HepG2 (cell line): ENCODE data around the gene JAG1. TPM values are rescaled to one million over a fixed set of nuclear protein-coding genes. Genes with fewer than 3 reads are reported as not detected.

Source experiments
- ATAC-seq: fragments of 200-7000 bp; cut with Tn5 transposase; 3 replicates; pipeline ENCODE4 v1.9.1; 2020; ENCODE audit warnings: mild to moderate bottlenecking, moderate library complexity
- BruUV-seq: library from RNA; stranded (reverse); fragments of 400-500 nt; replicated peaks from 2 replicates; lab custom pipeline; 2021; lab: Mats Ljungman, UMichigan
- CTCF ChIA-PET: fragments of 300-600 bp; formaldehyde crosslinking; extraction: SDS; loops from one replicate; lab custom pipeline; 2021; ENCODE audit warnings: low total read pairs, inconsistent platforms, low intra/inter-chr PET ratio; lab: Yijun Ruan, JAX
- POLR2A ChIA-PET: fragments of 350-600 bp; sonication (Branson Sonifier 250); formaldehyde crosslinking; loops from one replicate; lab custom pipeline; 2020; ENCODE audit warnings: antibody characterized with exemption, inconsistent platforms; lab: Yijun Ruan, JAX
- DNase-seq: peaks from one replicate; pipeline ENCODE4 v3.0.0-alpha.2; 2015; ENCODE audit warnings: low spot score
- FAIRE-seq: peaks from 3 replicates; lab custom pipeline; 2011; peaks lifted over from hg19 to GRCh38; lab: Jason Lieb, UNC
- H2AFZ ChIP-seq: one replicate; pipeline ENCODE4 v1.6.1; 2011; ENCODE audit warnings: low read length, inconsistent platforms
- H3K27ac ChIP-seq: fragments of 300-600 bp; 3 replicates; pipeline ENCODE4 v1.8.0; 2011; ENCODE audit warnings: mixed run types, mild to moderate bottlenecking, mixed read lengths, low read length, inconsistent platforms; ENCODE audit not compliant: insufficient read depth; ENCODE audit errors: extremely low read length
- H3K27me3 ChIP-seq, 2 experiments: fragments of 200-600 bp in 1 of 2; 2 replicates in 1 of 2; 3 replicates in 1 of 2; pipeline versions ENCODE4 v1.6.0 to v1.8.0; 2011; ENCODE audit warnings: low read length in 2 of 2, mild to moderate bottlenecking in 2 of 2, moderate library complexity in 2 of 2, inconsistent platforms in 1 of 2; ENCODE audit not compliant: insufficient read depth in 2 of 2, control insufficient read depth in 1 of 2
- H3K36me3 ChIP-seq, 2 experiments: fragments of 200-600 bp in 1 of 2; replicated peaks in 1 of 2; 2 replicates in 1 of 2; 3 replicates in 1 of 2; pipeline versions ENCODE4 v1.5.1 to v1.8.0; 2011; ENCODE audit warnings: low read length in 2 of 2, inconsistent platforms in 1 of 2; ENCODE audit not compliant: insufficient read depth in 2 of 2, control insufficient read depth in 1 of 2
- H3K4me1 ChIP-seq: 2 replicates; pipeline ENCODE4 v1.5.1; 2012; ENCODE audit warnings: low read length, inconsistent platforms; ENCODE audit not compliant: insufficient read depth
- H3K4me2 ChIP-seq: 2 replicates; pipeline ENCODE4 v1.6.0; 2011; ENCODE audit warnings: low read depth, low read length, inconsistent platforms
- H3K4me3 ChIP-seq, 3 experiments: fragments of 200-600 bp in 1 of 3; sonication (generic), shearing (Covaris generic) in 1 of 3; replicated peaks in 1 of 3; 2 replicates each; pipeline ENCODE4 v1.5.1; 2011 to 2016; ENCODE audit warnings: low read length in 3 of 3, inconsistent platforms in 2 of 3, low read depth in 2 of 3, mild to moderate bottlenecking in 2 of 3, control low read depth in 1 of 3, mixed read lengths in 1 of 3; ENCODE audit not compliant: insufficient read depth in 1 of 3
- H3K79me2 ChIP-seq: one replicate; pipeline ENCODE4 v1.6.1; 2011; ENCODE audit warnings: low read length, inconsistent platforms; ENCODE audit not compliant: insufficient read depth
- H3K9ac ChIP-seq: 2 replicates; pipeline ENCODE4 v1.6.0; 2011; ENCODE audit warnings: mild to moderate bottlenecking, low read depth, low read length, inconsistent platforms; ENCODE audit not compliant: insufficient read depth
- H3K9me3 ChIP-seq: 2 replicates; pipeline ENCODE4 v1.5.1; 2012; ENCODE audit warnings: mild to moderate bottlenecking, low read length
- H4K20me1 ChIP-seq: 2 replicates; pipeline ENCODE4 v1.6.0; 2011; ENCODE audit warnings: inconsistent platforms, mild to moderate bottlenecking, low read length, moderate library complexity; ENCODE audit not compliant: insufficient read depth
- ASH2L ChIP-seq: fragments of 300-600, 200-600 bp; sonication (generic); IDR thresholded peaks from 2 replicates; pipeline ENCODE4 v1.7.0; 2017; ENCODE audit warnings: low read depth, mild to moderate bottlenecking, moderate library complexity, mixed read lengths, low read length; ENCODE audit not compliant: insufficient read length
- BRF2 ChIP-seq: sonication (generic); formaldehyde crosslinking; IDR thresholded peaks from 2 replicates; pipeline ENCODE4 v1.8.1; 2022; ENCODE audit warnings: mild to moderate bottlenecking, missing genetic modification reagents
- WGBS: methylation state at CpG from one replicate; pipeline ENCODE4 v1.1.6; 2017; ENCODE audit warnings: low lambda C conversion rate; 5-methylcytosine and 5-hydroxymethylcytosine counted together
- in situ Hi-C: cut with HindIII; loops from 2 replicates; pipeline ENCODE4 v1.10.0; 2017; ENCODE audit warnings: low pct_unique_long_range_greater_than_20kb; ENCODE audit not compliant: extremely low pct_ligation_motif_present
- intact Hi-C: fragments of 100-400 bp; cut with micrococcal nuclease; formaldehyde crosslinking; loops from one replicate; pipeline ENCODE4 v1.10.0; 2022; ENCODE audit not compliant: unreplicated experiment
- polyA plus RNA-seq, 8 experiments: library from polyadenylated mRNA; depleted of rRNA in 3 of 8; stranded (reverse) in 7 of 8; unstranded in 1 of 8; fragments of >200 nt; fragmentation: Illumina TruSeq in 4 of 8; extraction: Trizol in 4 of 8; gene quantifications; 2 replicates each; pipeline versions ENCODE4 v1.2.1 to v1.2.3, GENCODE V29; 2011 to 2016; ENCODE audit warnings: low read depth in 4 of 8, missing spikeins in 1 of 8, mixed read lengths in 1 of 8; ENCODE audit not compliant: insufficient read depth in 1 of 8
- total RNA-seq, 5 experiments: library from RNA; depleted of rRNA; stranded (reverse); fragments of >200 nt; fragmentation: Illumina TruSeq; extraction: Trizol; gene quantifications; 2 replicates each; pipeline ENCODE4 v1.2.3, GENCODE V29; 2016; ENCODE audit warnings: low read depth in 1 of 5
- TF ChIP-seq, protein P1 (sequence below): sonication (generic); formaldehyde crosslinking; IDR thresholded peaks from 2 replicates; pipeline ENCODE4 v1.5.1; 2020; ENCODE audit warnings: mild to moderate bottlenecking, moderate library complexity, missing genetic modification reagents
- TF ChIP-seq, protein P2 (sequence below): sonication (generic); formaldehyde crosslinking; IDR thresholded peaks from 2 replicates; pipeline ENCODE4 v1.4.0; 2020; ENCODE audit warnings: missing genetic modification reagents; ENCODE audit errors: not compliant biosample characterization

The JAG1 gene
- total and polyA plus RNA-seq, 2 of the 13 experiments (the other 11 are each of a cell fraction or from before 2014, with no cell fraction given) = 47.1 to 56.3 TPM

DNA sequence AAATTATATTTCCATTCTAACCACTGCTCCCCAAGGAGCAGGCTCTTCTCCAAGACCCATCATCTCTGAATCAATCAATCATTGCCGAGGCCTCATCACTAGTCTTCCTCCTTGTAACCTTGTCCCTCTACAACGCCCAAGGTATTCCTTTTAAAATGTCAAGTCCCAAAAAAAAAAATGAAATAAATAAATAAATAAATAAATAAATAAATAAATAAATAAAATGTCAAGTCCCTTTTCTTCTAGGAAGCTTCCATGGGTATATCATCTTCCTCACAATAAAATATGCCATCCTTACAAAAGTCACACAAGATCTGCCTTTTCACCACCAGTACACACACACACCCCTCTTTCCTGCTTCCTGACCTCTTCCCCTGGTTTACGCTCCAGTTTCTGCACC is 57.6 kb downstream of the JAG1 start:
- CTCF ChIA-PET = no interaction called here
- WGBS = 96% methylated on average over 3 of the region's 3 CpGs
- H3K27ac ChIP-seq = no peak overlapping the region
- ATAC-seq = no peak
- no peak overlapping the region for H3K9ac ChIP-seq
- no peaks in the 10 kb centered on the region for H3K79me2 ChIP-seq
- POLR2A ChIA-PET = no interaction called here
- no peaks in the 10 kb centered on the region for H4K20me1 ChIP-seq
- no peaks in the 10 kb centered on the region for H3K9me3 ChIP-seq
- intact Hi-C loops = no loop called here
- no peak overlapping the region for H2AFZ ChIP-seq
- in situ Hi-C loops = no loop called here
- FAIRE-seq = no peak
- H3K36me3 ChIP-seq = 0 out of 5 replicates have a peak, but pooled peaks cover 0 to 2% of the 10 kb centered on the region in 2 experiments
- TF ChIP-seq BRF2 (CRISPR knock-in tag) (no peak), ASH2L (no peak)
- TF ChIP-seq, protein P1, sequence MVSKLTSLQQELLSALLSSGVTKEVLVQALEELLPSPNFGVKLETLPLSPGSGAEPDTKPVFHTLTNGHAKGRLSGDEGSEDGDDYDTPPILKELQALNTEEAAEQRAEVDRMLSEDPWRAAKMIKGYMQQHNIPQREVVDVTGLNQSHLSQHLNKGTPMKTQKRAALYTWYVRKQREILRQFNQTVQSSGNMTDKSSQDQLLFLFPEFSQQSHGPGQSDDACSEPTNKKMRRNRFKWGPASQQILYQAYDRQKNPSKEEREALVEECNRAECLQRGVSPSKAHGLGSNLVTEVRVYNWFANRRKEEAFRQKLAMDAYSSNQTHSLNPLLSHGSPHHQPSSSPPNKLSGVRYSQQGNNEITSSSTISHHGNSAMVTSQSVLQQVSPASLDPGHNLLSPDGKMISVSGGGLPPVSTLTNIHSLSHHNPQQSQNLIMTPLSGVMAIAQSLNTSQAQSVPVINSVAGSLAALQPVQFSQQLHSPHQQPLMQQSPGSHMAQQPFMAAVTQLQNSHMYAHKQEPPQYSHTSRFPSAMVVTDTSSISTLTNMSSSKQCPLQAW (CRISPR knock-in tag) = no peak
- TF ChIP-seq, protein P2, sequence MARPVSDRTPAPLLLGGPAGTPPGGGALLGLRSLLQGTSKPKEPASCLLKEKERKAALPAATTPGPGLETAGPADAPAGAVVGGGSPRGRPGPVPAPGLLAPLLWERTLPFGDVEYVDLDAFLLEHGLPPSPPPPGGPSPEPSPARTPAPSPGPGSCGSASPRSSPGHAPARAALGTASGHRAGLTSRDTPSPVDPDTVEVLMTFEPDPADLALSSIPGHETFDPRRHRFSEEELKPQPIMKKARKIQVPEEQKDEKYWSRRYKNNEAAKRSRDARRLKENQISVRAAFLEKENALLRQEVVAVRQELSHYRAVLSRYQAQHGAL (CRISPR knock-in tag) = no peak
- H3K4me1 ChIP-seq = peaks cover 31% of the 10 kb centered on the region
- H3K27me3 ChIP-seq = no peaks in the 10 kb centered on the region
- BruUV-seq = no TSS peak
- H3K4me2 ChIP-seq = no peak overlapping the region
- no peak overlapping the region for H3K4me3 ChIP-seq
- no peak for DNase-seq
